H9 (cell line): Measurements from ENCODE around the gene PRMT7. TPM values are rescaled to one million over a fixed set of nuclear protein-coding genes. Genes with fewer than 3 reads are reported as not detected.

Experiments
- DNase-seq: peaks from one replicate; pipeline ENCODE4 v3.0.0-alpha.2; 2017
- H2AFZ ChIP-seq: one replicate; pipeline ENCODE4 v1.6.1; 2013; ENCODE audit warnings: mild to moderate bottlenecking, low read length, control low read depth, moderate library complexity
- H2AK5ac ChIP-seq: 2 replicates; pipeline ENCODE4 v1.6.1; 2013; ENCODE audit warnings: low read length, control low read depth, mixed read lengths; ENCODE audit not compliant: insufficient read length
- H2BK120ac ChIP-seq: one replicate; pipeline ENCODE4 v1.6.1; 2013; ENCODE audit warnings: low read depth, mild to moderate bottlenecking, low read length, control low read depth, inconsistent platforms; ENCODE audit not compliant: poor library complexity, severe bottlenecking
- H2BK12ac ChIP-seq: 2 replicates; pipeline ENCODE4 v1.6.1; 2013; ENCODE audit warnings: low read length, control low read depth, mixed read lengths, low read depth; ENCODE audit not compliant: insufficient read length
- H2BK15ac ChIP-seq: 2 replicates; pipeline ENCODE4 v1.6.1; 2013; ENCODE audit warnings: low read depth, low read length, control low read depth
- H2BK20ac ChIP-seq: one replicate; pipeline ENCODE4 v1.6.1; 2013; ENCODE audit warnings: low read depth, mild to moderate bottlenecking, low read length, control low read depth, inconsistent platforms; ENCODE audit not compliant: poor library complexity, severe bottlenecking
- H2BK5ac ChIP-seq: 2 replicates; pipeline ENCODE4 v1.6.1; 2013; ENCODE audit warnings: low read length, control low read depth, mixed read lengths; ENCODE audit not compliant: insufficient read length
- H3K14ac ChIP-seq: 2 replicates; pipeline ENCODE4 v1.6.1; 2013; ENCODE audit warnings: low read length, control low read depth; ENCODE audit not compliant: insufficient read depth
- H3K18ac ChIP-seq: 2 replicates; pipeline ENCODE4 v1.6.1; 2013; ENCODE audit warnings: low read depth, mild to moderate bottlenecking, mixed read lengths, low read length, control low read depth; ENCODE audit not compliant: insufficient read length
- H3K23ac ChIP-seq: 2 replicates; pipeline ENCODE4 v1.6.1; 2013; ENCODE audit warnings: low read length, control low read depth, mixed read lengths, low read depth; ENCODE audit not compliant: insufficient read length
- H3K23me2 ChIP-seq: 2 replicates; pipeline ENCODE4 v1.6.1; 2013; ENCODE audit warnings: low read depth, mild to moderate bottlenecking, mixed read lengths, low read length, control low read depth; ENCODE audit not compliant: insufficient read length, poor library complexity, severe bottlenecking
- H3K27ac ChIP-seq: 2 replicates; pipeline ENCODE4 v1.5.1; 2013; ENCODE audit warnings: low read length, control low read depth, mixed read lengths, low read depth; ENCODE audit not compliant: insufficient read length
- H3K27me3 ChIP-seq: 2 replicates; pipeline ENCODE4 v1.6.1; 2013; ENCODE audit warnings: low read length, control low read depth, inconsistent platforms; ENCODE audit not compliant: insufficient read depth
- H3K4ac ChIP-seq: 2 replicates; pipeline ENCODE4 v1.6.1; 2013; ENCODE audit warnings: low read depth, mild to moderate bottlenecking, control low read depth, inconsistent platforms, low read length, moderate library complexity
- H3K4me1 ChIP-seq: 2 replicates; pipeline ENCODE4 v1.6.1; 2013; ENCODE audit warnings: low read length, control low read depth, inconsistent platforms; ENCODE audit not compliant: insufficient read depth
- H3K4me2 ChIP-seq: 2 replicates; pipeline ENCODE4 v1.6.1; 2013; ENCODE audit warnings: low read length, control low read depth, mixed read lengths; ENCODE audit not compliant: insufficient read length, insufficient read depth
- H3K56ac ChIP-seq: 2 replicates; pipeline ENCODE4 v1.6.1; 2013; ENCODE audit warnings: low read depth, mild to moderate bottlenecking, mixed read lengths, low read length, control low read depth; ENCODE audit not compliant: insufficient read length
- H3K79me1 ChIP-seq: 2 replicates; pipeline ENCODE4 v1.6.1; 2013; ENCODE audit warnings: low read depth, mild to moderate bottlenecking, moderate library complexity, low read length, control low read depth, inconsistent platforms; ENCODE audit not compliant: insufficient read depth, poor library complexity, severe bottlenecking
- H3K79me2 ChIP-seq: 2 replicates; pipeline ENCODE4 v1.6.1; 2013; ENCODE audit warnings: low read length, control low read depth, inconsistent platforms; ENCODE audit not compliant: insufficient read depth
- H3K9ac ChIP-seq: 2 replicates; pipeline ENCODE4 v1.6.1; 2013; ENCODE audit warnings: low read length, control low read depth, mixed read lengths; ENCODE audit not compliant: insufficient read length; ENCODE audit errors: extremely low read depth
- H3K9me3 ChIP-seq: one replicate; pipeline ENCODE4 v1.6.1; 2013; ENCODE audit warnings: low read depth, low read length, inconsistent platforms; ENCODE audit not compliant: control insufficient read depth
- H3T11ph ChIP-seq: one replicate; pipeline ENCODE4 v1.6.1; 2013; ENCODE audit warnings: mild to moderate bottlenecking, low read length, control low read depth, inconsistent platforms
- H4K20me1 ChIP-seq: one replicate; pipeline ENCODE4 v1.6.1; 2013; ENCODE audit not compliant: control insufficient read depth, insufficient read length, insufficient read depth
- H4K5ac ChIP-seq: 2 replicates; pipeline ENCODE4 v1.6.1; 2013; ENCODE audit warnings: low read depth, mild to moderate bottlenecking, mixed read lengths, low read length, control low read depth; ENCODE audit not compliant: insufficient read length
- H4K8ac ChIP-seq: replicated peaks from 2 replicates; pipeline ENCODE4 v1.6.1; 2013; ENCODE audit warnings: low read length, control low read depth, mixed read lengths, low read depth; ENCODE audit not compliant: insufficient read length
- H4K91ac ChIP-seq: 2 replicates; pipeline ENCODE4 v1.6.1; 2013; ENCODE audit warnings: low read depth, mild to moderate bottlenecking, moderate library complexity, mixed read lengths, low read length, control low read depth; ENCODE audit not compliant: insufficient read length
- H3K27ac Mint-ChIP-seq, 3 experiments: 2 replicates in 2 of 3; 3 replicates in 1 of 3; pipeline ENCODE4 v1.8.0; 2020 to 2021; ENCODE audit warnings: mixed read lengths in 3 of 3, mild to moderate bottlenecking in 1 of 3, moderate library complexity in 1 of 3
- H3K27me3 Mint-ChIP-seq: 2 replicates; pipeline ENCODE4 v1.8.0; 2021; ENCODE audit warnings: low read depth, mild to moderate bottlenecking, moderate library complexity, mixed read lengths
- H3K36me3 Mint-ChIP-seq, 3 experiments: 2 replicates in 2 of 3; 3 replicates in 1 of 3; pipeline ENCODE4 v1.8.0; 2020 to 2021; ENCODE audit warnings: low read depth in 3 of 3, mixed read lengths in 3 of 3; ENCODE audit not compliant: insufficient read depth in 1 of 3
- H3K4me1 Mint-ChIP-seq, 2 experiments: 2 replicates each; pipeline ENCODE4 v1.8.0; 2020; ENCODE audit warnings: mixed read lengths in 2 of 2
- H3K4me3 Mint-ChIP-seq, 2 experiments: 2 replicates in 1 of 2; 3 replicates in 1 of 2; pipeline ENCODE4 v1.8.0; 2020 to 2021; ENCODE audit warnings: mild to moderate bottlenecking in 2 of 2, mixed read lengths in 2 of 2, moderate library complexity in 1 of 2
- H3K9me3 Mint-ChIP-seq, 2 experiments: 2 replicates in 1 of 2; 3 replicates in 1 of 2; pipeline ENCODE4 v1.8.0; 2020; ENCODE audit warnings: mild to moderate bottlenecking in 2 of 2, mixed read lengths in 2 of 2, moderate library complexity in 1 of 2
- WGBS: extraction: QIAGEN DNeasy Blood & Tissue Kit; methylation state at CpG from one replicate; pipeline ENCODE4 v1.1.7; 2013; ENCODE audit warnings: missing lambda C conversion rate, low lambda C conversion rate, mixed read lengths; ENCODE audit not compliant: insufficient read length; ENCODE audit errors: extremely low coverage; 5-methylcytosine and 5-hydroxymethylcytosine counted together
- total RNA-seq: library from RNA; stranded (reverse); gene quantifications from 2 replicates; pipeline ENCODE4 v1.2.1, GENCODE V29; 2021
- TF ChIP-seq, protein P1 (sequence below): fragments of 200-600 bp; sonication (generic); conservative IDR thresholded peaks from 3 replicates; pipeline ENCODE4 v1.8.0; 2021; ENCODE audit warnings: antibody characterized with exemption, mild to moderate bottlenecking

The PRMT7 gene
- total RNA-seq, 1 experiment from 2014 or later: 56.6 TPM

DNA sequence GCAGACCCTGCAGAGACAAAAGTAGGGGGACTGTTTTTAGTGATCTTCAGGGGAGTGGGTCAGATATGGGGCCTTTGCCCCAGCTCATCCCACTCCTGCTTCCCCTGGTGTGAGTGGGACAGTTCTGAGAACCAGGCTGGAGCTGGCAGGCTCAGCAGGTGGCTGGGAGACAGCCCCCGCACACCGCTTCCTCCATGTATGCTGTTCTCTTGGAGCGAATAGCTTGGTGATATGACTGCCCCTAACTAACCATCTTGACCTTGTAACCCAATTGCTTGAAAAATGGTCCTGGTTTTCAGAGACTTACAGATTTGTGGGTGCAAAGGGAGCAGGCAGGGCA lies 61.5 kb downstream of the PRMT7 start:
- TF ChIP-seq, protein P1, sequence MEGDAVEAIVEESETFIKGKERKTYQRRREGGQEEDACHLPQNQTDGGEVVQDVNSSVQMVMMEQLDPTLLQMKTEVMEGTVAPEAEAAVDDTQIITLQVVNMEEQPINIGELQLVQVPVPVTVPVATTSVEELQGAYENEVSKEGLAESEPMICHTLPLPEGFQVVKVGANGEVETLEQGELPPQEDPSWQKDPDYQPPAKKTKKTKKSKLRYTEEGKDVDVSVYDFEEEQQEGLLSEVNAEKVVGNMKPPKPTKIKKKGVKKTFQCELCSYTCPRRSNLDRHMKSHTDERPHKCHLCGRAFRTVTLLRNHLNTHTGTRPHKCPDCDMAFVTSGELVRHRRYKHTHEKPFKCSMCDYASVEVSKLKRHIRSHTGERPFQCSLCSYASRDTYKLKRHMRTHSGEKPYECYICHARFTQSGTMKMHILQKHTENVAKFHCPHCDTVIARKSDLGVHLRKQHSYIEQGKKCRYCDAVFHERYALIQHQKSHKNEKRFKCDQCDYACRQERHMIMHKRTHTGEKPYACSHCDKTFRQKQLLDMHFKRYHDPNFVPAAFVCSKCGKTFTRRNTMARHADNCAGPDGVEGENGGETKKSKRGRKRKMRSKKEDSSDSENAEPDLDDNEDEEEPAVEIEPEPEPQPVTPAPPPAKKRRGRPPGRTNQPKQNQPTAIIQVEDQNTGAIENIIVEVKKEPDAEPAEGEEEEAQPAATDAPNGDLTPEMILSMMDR: no peak
- no CpG with 5 or more reads among the region's 3 CpGs for WGBS
- H3K27ac Mint-ChIP-seq: peak overlapping the region in 1 of 3 experiments; percentile 61; a peak in 2 of 7 replicates
- Histone ChIP-seq H3K23ac (no peak overlapping the region), H3K14ac (no peak overlapping the region), H3K4me1 (no peaks in the 10 kb centered on the region), H3T11ph (no peak overlapping the region), H4K91ac (no peak overlapping the region), H3K56ac (no peak overlapping the region), H4K20me1 (no peaks in the 10 kb centered on the region), H2BK5ac (no peak overlapping the region), H3K23me2 (no peaks in the 10 kb centered on the region), H2AK5ac (no peak overlapping the region), H3K9me3 (no peaks in the 10 kb centered on the region), H4K8ac (no peak overlapping the region), H3K27ac (no peak overlapping the region), H3K4me2 (no peak overlapping the region), H2BK120ac (no peak overlapping the region), H3K18ac (no peak overlapping the region), H2BK15ac (no peak overlapping the region), H2AFZ (no peak overlapping the region), H2BK12ac (no peak overlapping the region), H3K79me1 (no peaks in the 10 kb centered on the region), H3K79me2 (no peaks in the 10 kb centered on the region), H2BK20ac (no peak overlapping the region), H4K5ac (no peak overlapping the region), H3K9ac (no peak overlapping the region), H3K27me3 (no peaks in the 10 kb centered on the region), H3K4ac (no peak overlapping the region)
- peaks cover 16% of the 10 kb centered on the region for H3K27me3 Mint-ChIP-seq
- DNase-seq: no peak
- H3K4me3 Mint-ChIP-seq: no peak overlapping the region
- no peaks in the 10 kb centered on the region for H3K9me3 Mint-ChIP-seq
- peaks cover 14 to 35% of the 10 kb centered on the region in 2 experiments for H3K4me1 Mint-ChIP-seq
- H3K36me3 Mint-ChIP-seq: no peaks in the 10 kb centered on the region
